ENCODE data around the gene ZCCHC17.
"Not testable (repeated sequence)": the region's sequence is repeated elsewhere in the genome, so short reads cannot be mapped to it uniquely, and the experiment has no call there.

Gene ZCCHC17

DNA sequence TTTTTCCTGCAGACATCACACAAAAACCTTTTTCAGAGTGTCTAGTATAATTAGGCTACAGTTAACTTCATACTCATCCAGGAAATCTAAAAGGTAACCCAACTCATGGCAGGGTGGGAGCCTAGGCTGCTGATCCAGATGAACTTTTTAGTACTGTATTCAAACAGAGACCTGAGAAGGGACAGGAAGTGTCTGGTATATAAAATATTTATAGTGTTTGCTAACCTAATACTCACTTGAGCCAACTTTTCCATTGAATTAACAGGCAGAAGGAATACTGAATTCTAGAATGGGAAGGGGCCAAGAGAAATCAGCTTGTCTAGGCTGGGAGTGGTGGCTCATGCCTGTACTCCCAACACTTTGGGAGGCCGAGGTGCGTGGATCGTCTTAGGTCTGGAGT lies 34.9 kb upstream of the ZCCHC17 start:
- no peak for DNase-seq (ENCODE audit: low spot score)
- no peak for TF ChIP-seq CTCF (conservative IDR thresholded peaks at IDR 0.05; ENCODE audit: low read depth)
- ChIA-PET POLR2A (ENCODE audit: low non-redundant PET) (no interaction called here), CTCF (no interaction called here)
- no peak overlapping the region for H3K27ac ChIP-seq

DNA sequence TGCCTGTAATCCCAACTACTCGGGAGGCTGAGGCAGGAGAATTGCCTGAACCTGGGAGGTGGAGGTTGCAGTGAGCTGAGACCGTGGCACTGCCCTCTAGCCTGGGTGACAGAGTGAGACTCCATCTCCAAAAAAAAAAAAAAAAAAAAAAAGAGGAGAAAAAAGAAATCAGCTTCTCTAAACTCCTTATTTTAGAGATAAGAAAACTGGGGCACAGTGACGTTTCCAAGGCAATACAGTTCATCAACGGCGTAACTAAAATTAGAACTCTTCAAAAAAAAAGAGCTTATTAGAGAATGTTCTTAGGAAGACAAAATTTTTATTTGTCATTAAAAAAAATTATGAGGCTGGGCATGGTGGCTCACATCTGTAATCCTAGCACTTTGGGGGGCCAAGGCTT lies 34.4 kb upstream of the ZCCHC17 start:
- DNase-seq (ENCODE audit: low spot score); POLR2A ChIA-PET (ENCODE audit: low non-redundant PET); CTCF ChIA-PET; H3K27ac ChIP-seq: not testable (repeated sequence)

DNA sequence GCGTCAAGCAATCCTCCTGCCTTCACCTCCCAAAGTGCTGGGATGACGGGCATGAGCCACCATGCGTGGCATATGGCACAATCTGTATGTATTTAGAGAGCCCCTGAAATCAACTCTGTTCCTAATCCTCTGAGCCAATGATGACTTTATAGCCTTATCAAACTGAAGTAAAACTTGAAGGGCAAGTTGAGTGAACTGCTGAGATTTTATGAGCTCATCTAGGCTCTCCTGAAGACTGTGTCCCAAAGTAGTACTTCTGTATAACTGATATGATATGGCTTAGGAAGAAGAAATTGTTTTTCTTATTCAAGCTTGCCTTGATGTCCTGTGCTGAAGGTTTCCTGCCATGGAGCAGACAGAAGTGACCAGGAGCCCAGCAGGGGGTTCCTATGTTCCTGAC lies 33.4 kb upstream of the ZCCHC17 start:
- TF ChIP-seq CTCF (conservative IDR thresholded peaks at IDR 0.05; ENCODE audit: low read depth) = no peak
- ChIA-PET POLR2A (ENCODE audit: low non-redundant PET) (no interaction called here), CTCF (no interaction called here)
- DNase-seq (ENCODE audit: low spot score) = no peak
- no peak overlapping the region for H3K27ac ChIP-seq

GRCh38 chr1:31264790-31265386 lies 31.9 kb upstream of the ZCCHC17 start:
- no peak for DNase-seq (ENCODE audit: low spot score)
- no peak overlapping the region for H3K27ac ChIP-seq
- POLR2A ChIA-PET (ENCODE audit: low non-redundant PET) = no interaction called here
- no peak for TF ChIP-seq CTCF (conservative IDR thresholded peaks at IDR 0.05; ENCODE audit: low read depth)
- CTCF ChIA-PET = no interaction called here

DNA sequence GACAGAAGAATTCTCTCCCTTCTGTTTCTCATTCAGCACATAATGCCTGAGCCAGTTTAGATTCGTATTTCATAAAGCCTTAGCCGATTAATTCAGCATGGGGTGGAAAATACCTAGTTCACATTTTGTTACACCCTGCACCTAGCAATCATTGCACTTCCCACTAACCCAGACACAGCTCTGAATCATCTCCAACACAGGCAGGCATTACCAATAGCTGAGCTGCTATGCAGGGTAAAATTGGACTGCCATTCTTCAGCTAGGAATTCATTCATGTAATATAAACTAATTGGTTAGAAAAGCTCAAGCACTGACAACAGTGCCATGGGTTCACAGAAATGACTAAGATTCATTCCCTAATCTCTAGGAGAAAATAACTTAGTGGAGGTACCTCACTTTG lies 30.3 kb upstream of the ZCCHC17 start:
- ChIA-PET CTCF (interaction anchor here (0.5 to 0.7 kb wide), 2 partner anchors 487 to 533 kb away, joined by 3 to 5 read pairs; no protein-coding TSS in a partner anchor), POLR2A (ENCODE audit: low non-redundant PET) (no interaction called here)
- DNase-seq (ENCODE audit: low spot score) = no peak
- TF ChIP-seq CTCF (conservative IDR thresholded peaks at IDR 0.05; ENCODE audit: low read depth) = no peak
- H3K27ac ChIP-seq = no peak overlapping the region

- no peak for DNase-seq (ENCODE audit: low spot score)
- H3K27ac ChIP-seq = no peak overlapping the region
- ChIA-PET CTCF (interaction anchor here (0.6 to 1.5 kb wide), 2 partner anchors 87 to 88 kb away, joined by 3 to 4 read pairs; no protein-coding TSS in a partner anchor), POLR2A (ENCODE audit: low non-redundant PET) (no interaction called here)
- no peak for TF ChIP-seq CTCF (conservative IDR thresholded peaks at IDR 0.05; ENCODE audit: low read depth)
These were observed 24.5 kb upstream of the ZCCHC17 start for GRCh38 chr1:31272369-31272768.

DNA sequence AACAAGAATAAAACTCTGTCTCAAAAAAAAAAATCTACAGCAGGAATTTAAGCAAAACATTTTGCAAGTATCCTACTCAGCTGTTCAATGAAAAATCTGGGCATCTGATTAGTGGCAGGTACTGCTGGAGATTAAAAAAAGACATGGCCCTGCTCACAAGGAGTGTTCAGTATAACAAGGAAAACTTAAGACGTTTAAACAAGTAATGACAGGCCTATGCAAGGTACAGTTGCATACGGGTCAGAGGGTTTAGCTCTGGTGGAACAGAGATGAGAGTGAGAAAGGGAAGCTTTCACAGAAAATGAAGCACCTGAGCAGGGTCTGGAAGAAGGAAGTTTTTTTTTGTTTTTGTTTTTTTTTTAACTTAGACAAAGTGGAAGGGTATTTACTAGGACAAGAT lies 23.2 kb upstream of the ZCCHC17 start:
- POLR2A ChIA-PET (ENCODE audit: low non-redundant PET) = interaction anchor here (0.6 kb wide), 1 partner anchor 23 kb away, joined by 5 read pairs; the partner anchor contains the start of genes SNRNP40 and ZCCHC17

GRCh38 chr1:31282426-31282825 lies 14.4 kb upstream of the ZCCHC17 start:
- CTCF ChIA-PET; H3K27ac ChIP-seq; DNase-seq (ENCODE audit: low spot score); POLR2A ChIA-PET (ENCODE audit: low non-redundant PET): not testable (repeated sequence)

More for the DNA sequence above, 23.2 kb upstream of the ZCCHC17 start:
- TF ChIP-seq CTCF (conservative IDR thresholded peaks at IDR 0.05; ENCODE audit: low read depth) = no peak
- peak; percentile 30 for DNase-seq (ENCODE audit: low spot score)
- CTCF ChIA-PET = interaction anchor here (0.6 to 1.5 kb wide), 2 partner anchors 15 to 89 kb away, joined by 3 to 4 read pairs; no protein-coding TSS in a partner anchor
- H3K27ac ChIP-seq = peak overlapping the region; percentile 61

DNA sequence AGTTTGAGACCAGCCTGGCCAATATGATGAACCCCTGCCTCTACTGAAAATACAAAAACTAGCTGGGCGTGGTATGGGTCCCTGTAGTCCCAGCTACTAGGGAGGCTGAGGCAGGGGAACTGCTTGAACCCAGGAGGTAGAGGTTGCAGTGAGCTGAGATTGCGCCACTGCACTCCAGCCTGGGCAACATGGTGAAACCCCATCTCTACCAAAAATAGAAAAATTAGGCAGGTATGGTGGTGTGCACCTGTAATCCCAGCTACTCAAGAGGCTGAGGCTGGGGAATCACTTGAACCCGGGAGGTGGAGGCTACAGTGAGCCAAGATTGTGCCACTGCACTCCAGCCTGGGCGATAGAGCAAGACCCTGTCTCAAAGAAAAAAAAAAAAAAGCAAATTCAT lies 9.0 kb upstream of the ZCCHC17 start:
- H3K27ac ChIP-seq; POLR2A ChIA-PET (ENCODE audit: low non-redundant PET); DNase-seq (ENCODE audit: low spot score); CTCF ChIA-PET: not testable (repeated sequence)
